Omental fat pad (tissue), 4 donors: ENCODE measurements around the gene LAX1. TPM values are rescaled to one million over a fixed set of nuclear protein-coding genes. Genes with fewer than 3 reads are reported as not detected.

Experiments
- ATAC-seq: fragments of 150-250 bp; one replicate; pipeline ENCODE4 v1.9.1; 2016; ENCODE audit warnings: mild to moderate bottlenecking, moderate library complexity; ENCODE audit not compliant: low FRiP score
- DNase-seq: peaks from one replicate; pipeline ENCODE4 v3.0.0-alpha.2; 2019; ENCODE audit warnings: low spot score
- CTCF ChIP-seq, 3 donors: fragments of 450-650 bp; IDR thresholded peaks; one replicate each; pipeline ENCODE4 v1.5.1; 2016 to 2017; ENCODE audit warnings: antibody characterized with exemption in 3 of 3, mild to moderate bottlenecking in 3 of 3, moderate library complexity in 2 of 3
- total RNA-seq, 4 donors: library from RNA; depleted of rRNA; stranded (reverse); fragments of >200 nt; gene quantifications; one replicate each; pipeline ENCODE4 v1.1.0, GENCODE V29; 2016

The LAX1 gene, protein sequence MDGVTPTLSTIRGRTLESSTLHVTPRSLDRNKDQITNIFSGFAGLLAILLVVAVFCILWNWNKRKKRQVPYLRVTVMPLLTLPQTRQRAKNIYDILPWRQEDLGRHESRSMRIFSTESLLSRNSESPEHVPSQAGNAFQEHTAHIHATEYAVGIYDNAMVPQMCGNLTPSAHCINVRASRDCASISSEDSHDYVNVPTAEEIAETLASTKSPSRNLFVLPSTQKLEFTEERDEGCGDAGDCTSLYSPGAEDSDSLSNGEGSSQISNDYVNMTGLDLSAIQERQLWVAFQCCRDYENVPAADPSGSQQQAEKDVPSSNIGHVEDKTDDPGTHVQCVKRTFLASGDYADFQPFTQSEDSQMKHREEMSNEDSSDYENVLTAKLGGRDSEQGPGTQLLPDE
- total RNA-seq, result 1 to 10 TPM in 3 of 4 donors, under 1 TPM in 1; 0.19 to 2.4 (median 1.4) TPM

DNA sequence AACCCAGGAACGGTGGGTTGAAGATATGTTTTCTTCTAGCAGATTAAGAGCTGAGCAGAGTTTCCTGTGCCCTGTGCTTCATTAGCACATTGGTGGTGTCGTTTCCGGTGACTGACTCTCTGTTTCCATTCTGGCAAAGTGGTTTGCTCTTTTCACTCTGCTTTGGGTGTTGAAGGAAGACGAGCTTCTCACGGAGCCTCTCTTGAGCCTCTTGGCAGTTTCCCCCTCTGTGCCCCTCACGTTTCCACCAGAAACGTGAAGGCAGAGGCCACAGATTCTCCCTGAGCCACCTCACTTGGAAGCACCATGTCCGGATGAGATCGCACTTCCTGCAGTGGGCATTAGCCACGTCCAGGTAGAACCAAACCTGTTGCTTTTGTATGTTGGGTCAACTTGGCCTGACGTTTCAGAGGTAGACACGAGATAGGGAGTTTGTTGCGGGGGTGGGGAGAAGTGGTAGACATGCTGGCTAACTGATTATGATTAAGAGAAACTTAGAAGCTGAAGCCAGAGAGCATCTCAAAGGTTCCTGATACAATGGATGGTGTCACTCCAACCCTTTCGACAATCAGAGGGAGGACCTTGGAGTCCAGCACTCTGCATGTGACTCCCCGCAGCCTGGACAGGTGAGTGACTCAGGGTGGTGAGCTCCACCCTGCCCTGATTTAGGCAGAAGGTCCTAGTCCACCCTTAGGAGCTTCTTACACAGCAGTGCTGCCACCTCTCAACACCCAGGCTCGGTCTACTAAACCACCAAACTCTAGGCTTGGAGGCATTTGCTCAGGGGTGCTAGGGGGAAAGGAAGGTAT is at the start of gene LAX1:
TSS of gene LAX1 (plus strand) at position 155 of the 809 bp plus-strand sequence. CDS start at position 538, 383 bp downstream.
- no peak for TF ChIP-seq CTCF (IDR thresholded peaks at IDR 0.05)
- ATAC-seq, result no peak
- DNase-seq, result no peak

- DNase-seq, result no peak
- ATAC-seq, result no peak
- no peak for TF ChIP-seq CTCF (IDR thresholded peaks at IDR 0.05)
Measured at GRCh38 chr1:203717120-203717519, 47.9 kb upstream of the LAX1 start.

DNA sequence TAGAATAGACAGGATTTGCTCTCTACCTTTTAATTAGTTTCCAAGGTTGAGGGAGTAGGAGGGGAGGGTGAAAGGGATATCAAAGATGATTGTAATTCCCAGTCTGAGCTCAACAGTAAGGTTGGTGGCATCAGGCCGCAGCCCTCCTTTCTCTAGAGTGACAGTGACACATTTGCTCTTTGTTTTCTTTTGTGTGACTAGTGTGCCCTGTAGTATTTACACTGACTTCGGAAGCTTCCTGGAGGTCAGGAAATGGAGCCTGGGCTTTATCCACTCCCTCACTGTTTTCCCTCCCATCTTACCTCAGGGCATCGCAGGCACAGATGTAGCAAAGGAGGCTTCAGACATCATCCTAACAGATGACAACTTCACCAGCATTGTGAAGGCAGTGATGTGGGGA is 44.7 kb upstream of the LAX1 start:
- ATAC-seq (no peak), DNase-seq (no peak)
- TF ChIP-seq CTCF (IDR thresholded peaks at IDR 0.05), result no peak

DNA sequence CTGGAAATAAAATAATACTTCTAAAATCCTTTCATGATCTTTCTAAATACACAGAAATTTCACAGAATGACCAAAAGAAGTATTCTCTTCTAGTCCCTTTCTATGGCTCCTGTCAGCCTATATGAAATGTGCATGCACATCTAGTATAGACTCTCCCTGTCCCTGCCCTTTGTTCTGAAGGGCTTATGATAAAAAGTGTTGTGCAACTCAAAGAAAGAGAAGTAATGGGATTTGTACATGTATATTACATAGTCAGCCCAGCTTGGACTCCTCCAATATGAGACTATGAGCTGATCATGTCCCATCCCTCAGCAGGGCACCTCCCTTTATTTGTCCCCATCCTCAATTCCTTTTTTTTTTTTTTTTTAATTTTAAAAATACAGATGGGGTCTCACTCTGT is 42.1 kb upstream of the LAX1 start:
- DNase-seq (no peak), ATAC-seq (no peak)
- TF ChIP-seq CTCF (IDR thresholded peaks at IDR 0.05), result no peak

DNA sequence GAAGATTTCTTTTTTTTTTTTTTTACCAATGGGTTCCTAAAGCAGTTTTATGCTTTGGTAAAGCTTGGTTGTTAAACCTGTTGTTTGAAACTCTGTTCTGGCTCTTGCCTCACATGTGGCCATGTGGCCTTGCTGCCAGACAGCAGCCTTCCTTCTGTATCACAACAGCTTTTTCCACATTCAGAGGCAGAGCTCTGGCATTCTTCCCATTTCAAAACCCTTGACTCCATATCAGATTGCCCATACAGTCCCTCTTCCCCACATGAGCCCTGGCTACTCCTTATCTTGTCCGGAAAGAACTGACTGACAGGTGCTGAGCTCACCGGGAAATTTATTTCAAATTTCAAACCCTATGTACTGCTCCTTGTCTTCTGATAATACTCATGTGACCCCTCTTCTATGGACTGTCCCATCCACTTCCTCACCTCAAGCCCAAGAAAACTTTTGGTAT is 38.5 kb upstream of the LAX1 start:
- no peak for ATAC-seq
- DNase-seq, result no peak
- TF ChIP-seq CTCF (IDR thresholded peaks at IDR 0.05), result no peak

- DNase-seq (no peak), ATAC-seq (no peak)
- TF ChIP-seq CTCF (IDR thresholded peaks at IDR 0.05), result no peak
Measured at GRCh38 chr1:203733009-203733863, 31.7 kb upstream of the LAX1 start.
